ENCODE measurements around the gene LMOD3. TPM values are rescaled to one million over a fixed set of nuclear protein-coding genes. Genes with fewer than 3 reads are reported as not detected.

Gene LMOD3
- polyA plus RNA-seq, 2 of the 4 experiments (the other 2 are of a cell fraction), result not detected

DNA sequence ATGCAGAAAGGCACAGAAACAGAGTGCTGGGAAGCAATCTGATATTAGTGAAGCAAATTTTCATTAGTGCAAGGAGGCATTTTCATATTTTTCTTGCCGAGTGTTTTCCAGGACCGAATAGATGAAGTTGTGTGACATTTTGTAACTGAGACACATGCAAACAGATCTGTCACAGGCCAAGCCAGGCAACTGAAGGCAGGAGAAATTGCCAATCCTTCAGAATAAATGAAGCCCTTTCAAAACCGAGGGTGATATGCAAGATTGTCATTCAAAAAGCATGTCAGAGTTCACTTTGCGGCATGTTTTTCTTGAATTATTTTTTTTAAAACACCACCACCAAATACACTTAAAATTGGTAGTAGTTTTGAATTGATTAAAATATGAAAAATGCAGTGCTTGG, 6.2 kb downstream of the LMOD3 start:
- CTCF ChIA-PET, result interaction anchor here (1.6 kb wide), 1 partner anchor 15 kb away, joined by 5 read pairs; no protein-coding TSS in a partner anchor
- TF ChIP-seq RAD21 (conservative IDR thresholded peaks at IDR 0.05 in 1 of 2, IDR thresholded peaks at IDR 0.05 in 1 of 2), result no peak
- TF ChIP-seq CHD2 (IDR thresholded peaks at IDR 0.05; ENCODE audit: low read length, partially characterized antibody), result no peak
- no peak for TF ChIP-seq CBX8 (IDR thresholded peaks at IDR 0.05)
- TF ChIP-seq EP300 (IDR thresholded peaks at IDR 0.05), result no peak
- TF ChIP-seq EHMT2 (IDR thresholded peaks at IDR 0.05; ENCODE audit: low read depth), result no peak
- no peak for TF ChIP-seq RFX5 (IDR thresholded peaks at IDR 0.05)
- TF ChIP-seq RCOR1 (IDR thresholded peaks at IDR 0.05; ENCODE audit: low read depth, low read length), result no peak
- no peak for TF ChIP-seq EHF (CRISPR knock-in tag; IDR thresholded peaks at IDR 0.05)
- no peak for TF ChIP-seq NFE2L2 (conservative IDR thresholded peaks at IDR 0.05; ENCODE audit: low read length)
- no peak for TF ChIP-seq CBX2 (IDR thresholded peaks at IDR 0.05; ENCODE audit: borderline replicate concordance, low read depth)
- no peak for TF ChIP-seq FOSL2 (IDR thresholded peaks at IDR 0.05)
- no peak for TF ChIP-seq FOSL2 (CRISPR knock-in tag; IDR thresholded peaks at IDR 0.05)
- TF ChIP-seq, protein P1, sequence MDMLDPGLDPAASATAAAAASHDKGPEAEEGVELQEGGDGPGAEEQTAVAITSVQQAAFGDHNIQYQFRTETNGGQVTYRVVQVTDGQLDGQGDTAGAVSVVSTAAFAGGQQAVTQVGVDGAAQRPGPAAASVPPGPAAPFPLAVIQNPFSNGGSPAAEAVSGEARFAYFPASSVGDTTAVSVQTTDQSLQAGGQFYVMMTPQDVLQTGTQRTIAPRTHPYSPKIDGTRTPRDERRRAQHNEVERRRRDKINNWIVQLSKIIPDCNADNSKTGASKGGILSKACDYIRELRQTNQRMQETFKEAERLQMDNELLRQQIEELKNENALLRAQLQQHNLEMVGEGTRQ (IDR thresholded peaks at IDR 0.05), result no peak
- FAIRE-seq, result no peak
- Histone ChIP-seq H3K9me3 (no peaks in the 10 kb centered on the region), H3K4me3 (no peak overlapping the region), H3K27ac (no peak overlapping the region), H3K4me2 (no peak overlapping the region), H3K4me1 (no peaks in the 10 kb centered on the region)
- no peak for ATAC-seq
- 79% methylated on average over 4 of the region's 4 CpGs for WGBS (ENCODE audit: missing lambda C conversion rate)
- no peak for DNase-seq (ENCODE audit: low read depth in 1 of 2, low spot score in 1 of 2)
- POLR2A ChIA-PET, result no interaction called here

DNA sequence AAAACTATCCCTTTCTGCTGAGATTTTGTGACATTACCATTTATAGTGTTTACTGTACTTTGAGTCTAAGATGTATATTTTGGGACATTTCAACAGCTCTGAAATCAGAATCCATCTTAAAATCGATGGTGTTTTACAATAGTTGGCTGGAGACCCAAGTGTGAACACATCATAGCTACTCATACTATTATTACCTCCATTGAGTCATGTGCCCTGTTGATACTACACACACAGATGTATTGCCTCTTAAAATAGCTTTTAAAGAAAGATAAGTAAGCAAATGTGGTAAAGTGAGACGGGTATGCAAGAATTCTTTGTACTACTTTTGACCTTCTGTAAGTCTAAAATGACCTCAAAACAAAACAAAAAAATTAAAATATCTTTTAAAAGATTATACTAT, 6.7 kb downstream of the LMOD3 start:
- WGBS (ENCODE audit: missing lambda C conversion rate), result 22% methylated on average over 2 of the region's 2 CpGs
- no peak overlapping the region for H3K4me3 ChIP-seq
- FAIRE-seq (no peak), DNase-seq (ENCODE audit: low read depth in 1 of 2, low spot score in 1 of 2) (no peak), ATAC-seq (no peak)
- CTCF ChIA-PET, result interaction anchor here (0.6 to 1.6 kb wide), 2 partner anchors 14 to 35 kb away, joined by 3 to 5 read pairs; no protein-coding TSS in a partner anchor
- no peaks in the 10 kb centered on the region for H3K9me3 ChIP-seq
- no peak overlapping the region for H3K27ac ChIP-seq
- POLR2A ChIA-PET, result no interaction called here
- H3K4me2 ChIP-seq, result no peak overlapping the region
- TF ChIP-seq, protein P2, sequence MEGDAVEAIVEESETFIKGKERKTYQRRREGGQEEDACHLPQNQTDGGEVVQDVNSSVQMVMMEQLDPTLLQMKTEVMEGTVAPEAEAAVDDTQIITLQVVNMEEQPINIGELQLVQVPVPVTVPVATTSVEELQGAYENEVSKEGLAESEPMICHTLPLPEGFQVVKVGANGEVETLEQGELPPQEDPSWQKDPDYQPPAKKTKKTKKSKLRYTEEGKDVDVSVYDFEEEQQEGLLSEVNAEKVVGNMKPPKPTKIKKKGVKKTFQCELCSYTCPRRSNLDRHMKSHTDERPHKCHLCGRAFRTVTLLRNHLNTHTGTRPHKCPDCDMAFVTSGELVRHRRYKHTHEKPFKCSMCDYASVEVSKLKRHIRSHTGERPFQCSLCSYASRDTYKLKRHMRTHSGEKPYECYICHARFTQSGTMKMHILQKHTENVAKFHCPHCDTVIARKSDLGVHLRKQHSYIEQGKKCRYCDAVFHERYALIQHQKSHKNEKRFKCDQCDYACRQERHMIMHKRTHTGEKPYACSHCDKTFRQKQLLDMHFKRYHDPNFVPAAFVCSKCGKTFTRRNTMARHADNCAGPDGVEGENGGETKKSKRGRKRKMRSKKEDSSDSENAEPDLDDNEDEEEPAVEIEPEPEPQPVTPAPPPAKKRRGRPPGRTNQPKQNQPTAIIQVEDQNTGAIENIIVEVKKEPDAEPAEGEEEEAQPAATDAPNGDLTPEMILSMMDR (IDR thresholded peaks at IDR 0.05), result no peak
- TF ChIP-seq, protein P3, sequence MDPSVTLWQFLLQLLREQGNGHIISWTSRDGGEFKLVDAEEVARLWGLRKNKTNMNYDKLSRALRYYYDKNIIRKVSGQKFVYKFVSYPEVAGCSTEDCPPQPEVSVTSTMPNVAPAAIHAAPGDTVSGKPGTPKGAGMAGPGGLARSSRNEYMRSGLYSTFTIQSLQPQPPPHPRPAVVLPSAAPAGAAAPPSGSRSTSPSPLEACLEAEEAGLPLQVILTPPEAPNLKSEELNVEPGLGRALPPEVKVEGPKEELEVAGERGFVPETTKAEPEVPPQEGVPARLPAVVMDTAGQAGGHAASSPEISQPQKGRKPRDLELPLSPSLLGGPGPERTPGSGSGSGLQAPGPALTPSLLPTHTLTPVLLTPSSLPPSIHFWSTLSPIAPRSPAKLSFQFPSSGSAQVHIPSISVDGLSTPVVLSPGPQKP (IDR thresholded peaks at IDR 0.05; ENCODE audit: low read depth, low read length), result no peak
- TF ChIP-seq EHF (CRISPR knock-in tag; IDR thresholded peaks at IDR 0.05) (no peak), RARB (CRISPR knock-in tag; IDR thresholded peaks at IDR 0.05) (no peak)
- TF ChIP-seq, protein P4, sequence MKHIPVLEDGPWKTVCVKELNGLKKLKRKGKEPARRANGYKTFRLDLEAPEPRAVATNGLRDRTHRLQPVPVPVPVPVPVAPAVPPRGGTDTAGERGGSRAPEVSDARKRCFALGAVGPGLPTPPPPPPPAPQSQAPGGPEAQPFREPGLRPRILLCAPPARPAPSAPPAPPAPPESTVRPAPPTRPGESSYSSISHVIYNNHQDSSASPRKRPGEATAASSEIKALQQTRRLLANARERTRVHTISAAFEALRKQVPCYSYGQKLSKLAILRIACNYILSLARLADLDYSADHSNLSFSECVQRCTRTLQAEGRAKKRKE (CRISPR knock-in tag; IDR thresholded peaks at IDR 0.05; ENCODE audit: low read depth), result no peak
- H3K4me1 ChIP-seq, result no peaks in the 10 kb centered on the region

DNA sequence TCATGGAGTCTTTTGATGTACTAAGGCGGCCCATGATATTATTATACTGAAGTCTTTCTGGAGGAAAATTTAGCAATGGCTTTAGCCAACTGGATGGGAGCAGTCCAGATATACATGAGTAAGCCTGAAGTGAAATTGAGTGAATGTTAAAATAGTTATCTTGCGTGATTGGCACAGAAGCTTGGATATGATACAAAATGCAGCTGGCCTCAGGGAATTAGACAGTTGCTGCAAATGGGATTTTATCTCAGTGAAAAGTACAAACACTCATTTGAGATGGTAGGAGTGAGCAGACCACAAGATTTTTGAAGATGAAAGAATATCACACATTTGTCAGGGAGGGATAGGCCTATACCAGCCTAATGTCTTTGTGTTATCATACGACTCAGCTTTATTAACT, 8.9 kb downstream of the LMOD3 start:
- ATAC-seq (no peak), FAIRE-seq (no peak), DNase-seq (ENCODE audit: low read depth in 1 of 2, low spot score in 1 of 2) (no peak)
- ChIA-PET CTCF (interaction anchor here (1.0 kb wide), 1 partner anchor 193 kb away, joined by 3 read pairs; no protein-coding TSS in a partner anchor), POLR2A (no interaction called here)
- no peaks in the 10 kb centered on the region for H3K4me1 ChIP-seq
- H3K9me3 ChIP-seq, result no peaks in the 10 kb centered on the region
- WGBS (ENCODE audit: missing lambda C conversion rate), result 81% methylated on average over 3 of the region's 3 CpGs
- H3K4me2 ChIP-seq, result no peak overlapping the region
- H3K27ac ChIP-seq, result no peak overlapping the region
- H3K4me3 ChIP-seq, result no peak overlapping the region
- TF ChIP-seq ZNF302 (CRISPR knock-in tag; IDR thresholded peaks at IDR 0.05) (no peak), EHMT2 (IDR thresholded peaks at IDR 0.05; ENCODE audit: low read depth) (no peak), CEBPB (IDR thresholded peaks at IDR 0.05) (no peak), MYC (IDR thresholded peaks at IDR 0.05; ENCODE audit: borderline replicate concordance, low read length) (no peak), GATA3 (IDR thresholded peaks at IDR 0.05; ENCODE audit: borderline replicate concordance) (no peak), HOXB13 (CRISPR knock-in tag; IDR thresholded peaks at IDR 0.05; ENCODE audit: low read depth) (no peak), PHF8 (IDR thresholded peaks at IDR 0.05; ENCODE audit: borderline replicate concordance, low read depth) (no peak), SREBF2 (IDR thresholded peaks at IDR 0.05) (no peak), TP53 (CRISPR knock-in tag; IDR thresholded peaks at IDR 0.05) (no peak), TFCP2L1 (CRISPR knock-in tag; IDR thresholded peaks at IDR 0.05) (no peak)
- TF ChIP-seq, protein P4 (CRISPR knock-in tag; IDR thresholded peaks at IDR 0.05; ENCODE audit: low read depth), result no peak
- TF ChIP-seq, protein P1 (IDR thresholded peaks at IDR 0.05), result no peak
- TF ChIP-seq, protein P5, sequence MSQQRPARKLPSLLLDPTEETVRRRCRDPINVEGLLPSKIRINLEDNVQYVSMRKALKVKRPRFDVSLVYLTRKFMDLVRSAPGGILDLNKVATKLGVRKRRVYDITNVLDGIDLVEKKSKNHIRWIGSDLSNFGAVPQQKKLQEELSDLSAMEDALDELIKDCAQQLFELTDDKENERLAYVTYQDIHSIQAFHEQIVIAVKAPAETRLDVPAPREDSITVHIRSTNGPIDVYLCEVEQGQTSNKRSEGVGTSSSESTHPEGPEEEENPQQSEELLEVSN (IDR thresholded peaks at IDR 0.05; ENCODE audit: borderline replicate concordance, low read depth), result no peak
